NCI-H1105 (cell line): ENCODE data around the gene FAM136A.
A peak's percentile ranks its signal among the peaks of the same experiment; 100 is the strongest.
"Not testable (repeated sequence)": the region's sequence is repeated elsewhere in the genome, so short reads cannot be mapped to it uniquely, and the experiment has no call there.

ENCODE experiments used
- DNase-seq: peaks from one replicate; lab custom pipeline; 2025; lab: John Stamatoyannopoulos, UW

FAM136A gene

GRCh38 chr2:70301344-70302194 is at the start of gene FAM136A:
FAM136A (minus strand) TSS chr2:70302067; CDS start chr2:70302011, 56 bp downstream.
- peak; percentile 83 for DNase-seq

GRCh38 chr2:70349921-70350685 is 48.2 kb upstream of the FAM136A start:
- DNase-seq: no peak

- DNase-seq: no peak
Measured at GRCh38 chr2:70347831-70348230, 46.0 kb upstream of the FAM136A start.

- no peak for DNase-seq
Measured at GRCh38 chr2:70344195-70344594, 42.3 kb upstream of the FAM136A start.

GRCh38 chr2:70341477-70341765 is 39.6 kb upstream of the FAM136A start:
- DNase-seq: no peak

GRCh38 chr2:70340761-70341476 is 39.1 kb upstream of the FAM136A start:
- DNase-seq: peak; percentile 28

GRCh38 chr2:70340075-70340474 is 38.2 kb upstream of the FAM136A start:
- no peak for DNase-seq

GRCh38 chr2:70336552-70336951 is 34.7 kb upstream of the FAM136A start:
- no peak for DNase-seq

GRCh38 chr2:70331012-70331411 is 29.1 kb upstream of the FAM136A start:
- no peak for DNase-seq

GRCh38 chr2:70330476-70330875 is 28.6 kb upstream of the FAM136A start:
- DNase-seq: no peak

- peak; percentile 29 for DNase-seq
Measured at GRCh38 chr2:70328921-70329561, 27.2 kb upstream of the FAM136A start.

GRCh38 chr2:70325875-70326274 is 24.0 kb upstream of the FAM136A start:
- DNase-seq: no peak

GRCh38 chr2:70322518-70322917 is 20.7 kb upstream of the FAM136A start:
- no peak for DNase-seq

GRCh38 chr2:70321370-70321769 is 19.5 kb upstream of the FAM136A start:
- no peak for DNase-seq

- DNase-seq: no peak
Measured at GRCh38 chr2:70314640-70315039, 12.8 kb upstream of the FAM136A start.

GRCh38 chr2:70312560-70312959 is 10.7 kb upstream of the FAM136A start:
- no peak for DNase-seq

GRCh38 chr2:70310899-70311298 is 9.0 kb upstream of the FAM136A start:
- no peak for DNase-seq

- DNase-seq: no peak
Measured at GRCh38 chr2:70305531-70305930, 3.7 kb upstream of the FAM136A start.

GRCh38 chr2:70304498-70304897 is 2.6 kb upstream of the FAM136A start:
- no peak for DNase-seq

GRCh38 chr2:70303186-70303585 is 1.3 kb upstream of the FAM136A start:
- no peak for DNase-seq

GRCh38 chr2:70302195-70302546 is 304 bp upstream of the FAM136A start:
- DNase-seq: not testable (repeated sequence)

GRCh38 chr2:70300771-70301343 is 1.0 kb downstream of the FAM136A start:
- DNase-seq: no peak
